ENCODE measurements around the gene DDA1. TPM values are rescaled to one million over a fixed set of nuclear protein-coding genes. Genes with fewer than 3 reads are reported as not detected.

The DDA1 gene
- total and polyA plus RNA-seq, 12 donors, result 6.8 to 71.4 (median 41.5) TPM

- no peak overlapping the region for H3K4me3 ChIP-seq
- H3K27me3 ChIP-seq, result no peaks in the 10 kb centered on the region
- H3K27ac ChIP-seq, result peak overlapping the region in 1 of 5 donors; percentile 38
- TF ChIP-seq POLR2A (IDR thresholded peaks at IDR 0.05), result no peak
- WGBS, 4 donors, result 72 to 86% (median 77%) methylated on average over 17 of the region's 17 CpGs
- no peaks in the 10 kb centered on the region for H3K36me3 ChIP-seq (replicated peaks in 1 of 2)
- intact Hi-C loops (cut with DNase I), result no loop called here
- no peaks in the 10 kb centered on the region for H3K9me3 ChIP-seq (replicated peaks in 1 of 3)
- peaks cover 4 to 30% of the 10 kb centered on the region in 2 donors for H3K4me1 ChIP-seq (replicated peaks in 1 of 2)
- DNase-seq, result peak in 4 of 7 donors; percentile 57 to 79 (median 62)
These were observed 16.7 kb downstream of the DDA1 start for GRCh38 chr19:17325881-17326594.

GRCh38 chr19:17326595-17326966 is 17.2 kb downstream of the DDA1 start:
- H3K27ac ChIP-seq, result peak overlapping the region in 1 of 5 donors; percentile 8
- no peak for DNase-seq
- H3K4me1 ChIP-seq (replicated peaks in 1 of 2), result peaks cover 4 to 30% of the 10 kb centered on the region in 2 donors
- WGBS, 4 donors, result 76 to 87% (median 82%) methylated on average over 11 of the region's 11 CpGs
- TF ChIP-seq POLR2A (IDR thresholded peaks at IDR 0.05) (no peak), CTCF (IDR thresholded peaks at IDR 0.05) (no peak)
- intact Hi-C loops (cut with DNase I), result no loop called here
- no peaks in the 10 kb centered on the region for H3K9me3 ChIP-seq (replicated peaks in 1 of 3)
- H3K4me3 ChIP-seq, result no peak overlapping the region
- no peaks in the 10 kb centered on the region for H3K27me3 ChIP-seq
- no peaks in the 10 kb centered on the region for H3K36me3 ChIP-seq (replicated peaks in 1 of 2)

- DNase-seq, result no peak
- no peaks in the 10 kb centered on the region for H3K27me3 ChIP-seq
- WGBS, 4 donors, result 82 to 85% (median 83%) methylated on average over 17 to 27 of the region's 27 CpGs
- peak overlapping the region in 2 of 5 donors; percentile 78 to 79 for H3K27ac ChIP-seq
- no peak overlapping the region for H3K4me3 ChIP-seq
- no peaks in the 10 kb centered on the region for H3K36me3 ChIP-seq (replicated peaks in 1 of 2)
- TF ChIP-seq CTCF (IDR thresholded peaks at IDR 0.05) (no peak), POLR2A (IDR thresholded peaks at IDR 0.05) (no peak)
- H3K4me1 ChIP-seq (replicated peaks in 1 of 2), result peaks cover 4 to 29% of the 10 kb centered on the region in 2 donors
- no peaks in the 10 kb centered on the region for H3K9me3 ChIP-seq (replicated peaks in 1 of 3)
- intact Hi-C loops (cut with DNase I), result no loop called here
These were observed 17.8 kb downstream of the DDA1 start for GRCh38 chr19:17327068-17327653.

- Histone ChIP-seq H3K27ac (peak overlapping the region; percentile 30 to 79 (median 56)), H3K4me1 (replicated peaks in 1 of 2) (peaks cover 4 to 22% of the 10 kb centered on the region in 2 donors), H3K4me3 (peak overlapping the region in 1 of 4 donors; percentile 38), H3K9me3 (replicated peaks in 1 of 3) (no peaks in the 10 kb centered on the region), H3K27me3 (no peaks in the 10 kb centered on the region), H3K36me3 (replicated peaks in 1 of 2) (no peaks in the 10 kb centered on the region)
- TF ChIP-seq POLR2A (IDR thresholded peaks at IDR 0.05), result no peak
- peak; percentile 23 to 67 (median 58) for TF ChIP-seq CTCF (IDR thresholded peaks at IDR 0.05)
- peak; percentile 84 to 94 (median 92) for DNase-seq
- WGBS, 4 donors, result 17 to 48% (median 24%) methylated on average over 26 to 64 of the region's 64 CpGs
- intact Hi-C loops (cut with DNase I), result no loop called here
These were observed 18.5 kb downstream of the DDA1 start for GRCh38 chr19:17327654-17328516.

Measured in adrenal gland (tissue), 12 donors.